OCI-LY1 (cell line): ENCODE results near the gene ECEL1.

Source experiments
- H2AFZ ChIP-seq: fragments of 200-600 bp; sonication (generic), shearing (Covaris generic); 2 replicates; pipeline ENCODE4 v1.6.0; 2014; ENCODE audit warnings: antibody characterized with exemption, mild to moderate bottlenecking, low read length
- H3F3A ChIP-seq: fragments of 200-600 bp; sonication (generic), shearing (Covaris generic); 2 replicates; pipeline ENCODE4 v1.6.0; 2014; ENCODE audit warnings: mild to moderate bottlenecking, antibody characterized with exemption, low read length, moderate library complexity; ENCODE audit not compliant: insufficient read depth
- H3K27ac ChIP-seq: fragments of 200-600 bp; sonication (generic); 2 replicates; pipeline ENCODE4 v1.5.1; 2014; ENCODE audit warnings: low read length, mixed run types, mild to moderate bottlenecking, low read depth; ENCODE audit not compliant: poor library complexity, severe bottlenecking
- H3K27me3 ChIP-seq: fragments of 200-600 bp; sonication (generic); 2 replicates; pipeline ENCODE4 v1.6.0; 2014; ENCODE audit warnings: antibody characterized with exemption, mild to moderate bottlenecking, low read length, moderate library complexity; ENCODE audit not compliant: insufficient read depth
- H3K36me3 ChIP-seq: fragments of 200-600 bp; sonication (generic); 2 replicates; pipeline ENCODE4 v1.6.1; 2014; ENCODE audit warnings: mild to moderate bottlenecking, antibody characterized with exemption, low read length, moderate library complexity, mixed read lengths; ENCODE audit not compliant: insufficient read depth
- H3K4me1 ChIP-seq: fragments of 200-600 bp; sonication (generic); 2 replicates; pipeline ENCODE4 v1.5.1; 2014; ENCODE audit warnings: mild to moderate bottlenecking, low read length, moderate library complexity; ENCODE audit not compliant: insufficient read depth, severe bottlenecking
- H3K4me2 ChIP-seq: fragments of 200-600 bp; sonication (generic), shearing (Covaris generic); 2 replicates; pipeline ENCODE4 v1.6.1; 2014; ENCODE audit warnings: low read length
- H3K4me3 ChIP-seq: fragments of 200-600 bp; sonication (generic); 2 replicates; pipeline ENCODE4 v1.5.1; 2014; ENCODE audit warnings: low read length, low read depth, mild to moderate bottlenecking, mixed read lengths; ENCODE audit not compliant: poor library complexity, severe bottlenecking
- H3K79me2 ChIP-seq: fragments of 200-600 bp; shearing (Covaris generic); 2 replicates; pipeline ENCODE4 v1.6.1; 2016; ENCODE audit warnings: mixed run types, low read length, mixed read lengths; ENCODE audit not compliant: insufficient read depth
- H3K9ac ChIP-seq: fragments of 200-600 bp; sonication (generic), shearing (Covaris generic); 2 replicates; pipeline ENCODE4 v1.6.1; 2014; ENCODE audit warnings: mild to moderate bottlenecking, low read length, mixed read lengths
- H3K9me2 ChIP-seq: fragments of 200-600 bp; sonication (generic), shearing (Covaris generic); 2 replicates; pipeline ENCODE4 v1.6.1; 2014; ENCODE audit warnings: low read depth, mild to moderate bottlenecking, low read length, mixed read lengths
- H3K9me3 ChIP-seq: fragments of 200-600 bp; shearing (Covaris generic); 2 replicates; pipeline ENCODE4 v1.6.1; 2014; ENCODE audit warnings: low read length, mixed read lengths
- H4K20me1 ChIP-seq: fragments of 200-600 bp; sonication (generic), shearing (Covaris generic); 2 replicates; pipeline ENCODE4 v1.6.0; 2016; ENCODE audit warnings: mild to moderate bottlenecking, low read length; ENCODE audit not compliant: insufficient read depth
- EZH2 ChIP-seq: fragments of 200-600 bp; sonication (generic), shearing (Covaris generic); IDR thresholded peaks from 2 replicates; pipeline ENCODE4 v1.8.0; 2017; ENCODE audit warnings: borderline replicate concordance, mixed run types, mild to moderate bottlenecking, antibody characterized with exemption, low read length, moderate library complexity, mixed read lengths
- TF ChIP-seq, protein P1 (sequence below): fragments of 200-600 bp; sonication (generic), shearing (Covaris generic); IDR thresholded peaks from 2 replicates; pipeline ENCODE4 v1.5.1; 2017; ENCODE audit warnings: mild to moderate bottlenecking, antibody characterized with exemption, low read length, moderate library complexity, mixed read lengths

Gene ECEL1

DNA sequence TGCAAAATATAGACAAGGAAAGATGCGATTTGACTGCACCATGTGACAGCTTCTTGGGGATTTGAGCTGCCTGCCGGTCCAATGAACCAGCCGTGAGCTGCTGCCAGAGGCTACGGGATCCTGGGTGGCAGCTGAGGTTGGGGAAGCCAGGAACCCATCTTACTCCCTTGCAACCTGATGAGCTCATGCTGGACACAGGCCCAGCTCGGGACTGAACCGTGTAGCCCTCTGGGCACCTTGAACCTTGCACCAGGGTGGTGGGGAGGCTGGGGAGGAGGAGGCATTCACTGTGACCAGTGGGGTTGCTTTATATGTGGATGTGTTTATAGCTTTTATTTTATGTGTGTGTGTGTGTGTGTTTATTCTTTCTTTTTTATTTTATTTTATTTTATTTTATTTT lies 22.6 kb downstream of the ECEL1 start:
- H3K9ac ChIP-seq, result no peak overlapping the region
- H3K27me3 ChIP-seq, result no peaks in the 10 kb centered on the region
- no peaks in the 10 kb centered on the region for H3K9me3 ChIP-seq
- peaks cover 14% of the 10 kb centered on the region for H3K4me1 ChIP-seq
- H3K4me2 ChIP-seq, result no peak overlapping the region
- no peak overlapping the region for H3K4me3 ChIP-seq
- TF ChIP-seq EZH2, result no peak
- TF ChIP-seq, protein P1, sequence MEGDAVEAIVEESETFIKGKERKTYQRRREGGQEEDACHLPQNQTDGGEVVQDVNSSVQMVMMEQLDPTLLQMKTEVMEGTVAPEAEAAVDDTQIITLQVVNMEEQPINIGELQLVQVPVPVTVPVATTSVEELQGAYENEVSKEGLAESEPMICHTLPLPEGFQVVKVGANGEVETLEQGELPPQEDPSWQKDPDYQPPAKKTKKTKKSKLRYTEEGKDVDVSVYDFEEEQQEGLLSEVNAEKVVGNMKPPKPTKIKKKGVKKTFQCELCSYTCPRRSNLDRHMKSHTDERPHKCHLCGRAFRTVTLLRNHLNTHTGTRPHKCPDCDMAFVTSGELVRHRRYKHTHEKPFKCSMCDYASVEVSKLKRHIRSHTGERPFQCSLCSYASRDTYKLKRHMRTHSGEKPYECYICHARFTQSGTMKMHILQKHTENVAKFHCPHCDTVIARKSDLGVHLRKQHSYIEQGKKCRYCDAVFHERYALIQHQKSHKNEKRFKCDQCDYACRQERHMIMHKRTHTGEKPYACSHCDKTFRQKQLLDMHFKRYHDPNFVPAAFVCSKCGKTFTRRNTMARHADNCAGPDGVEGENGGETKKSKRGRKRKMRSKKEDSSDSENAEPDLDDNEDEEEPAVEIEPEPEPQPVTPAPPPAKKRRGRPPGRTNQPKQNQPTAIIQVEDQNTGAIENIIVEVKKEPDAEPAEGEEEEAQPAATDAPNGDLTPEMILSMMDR, result no peak
- no peak overlapping the region for H3K27ac ChIP-seq
- no peaks in the 10 kb centered on the region for H4K20me1 ChIP-seq
- no peaks in the 10 kb centered on the region for H3K79me2 ChIP-seq
- H3K36me3 ChIP-seq, result no peaks in the 10 kb centered on the region; the same call in 1 of the 2 replicates
- H3K9me2 ChIP-seq, result no peaks in the 10 kb centered on the region
- H2AFZ ChIP-seq, result no peak overlapping the region
- no peaks in the 10 kb centered on the region for H3F3A ChIP-seq

DNA sequence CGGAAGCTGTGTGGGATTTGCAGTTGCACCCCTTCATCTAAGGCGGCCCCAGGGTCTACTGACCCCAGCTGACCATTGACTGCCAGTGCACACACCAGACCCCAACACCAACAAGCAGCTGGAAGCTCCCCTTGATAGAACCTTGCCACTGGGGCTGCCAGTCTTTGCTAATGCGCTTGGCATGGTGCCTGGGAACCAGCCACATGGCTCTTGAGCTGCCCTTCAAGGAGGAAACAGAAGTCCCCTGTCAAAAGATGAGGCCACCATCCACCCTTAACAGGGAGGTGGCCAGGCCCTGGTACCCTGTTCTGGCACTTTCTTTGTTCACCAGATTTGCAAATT lies 23.1 kb downstream of the ECEL1 start:
- no peaks in the 10 kb centered on the region for H4K20me1 ChIP-seq
- H3F3A ChIP-seq, result no peaks in the 10 kb centered on the region
- no peak overlapping the region for H3K27ac ChIP-seq
- TF ChIP-seq, protein P1, result no peak
- TF ChIP-seq EZH2, result no peak
- H3K27me3 ChIP-seq, result no peaks in the 10 kb centered on the region
- no peak overlapping the region for H3K4me2 ChIP-seq
- H3K9me3 ChIP-seq, result no peaks in the 10 kb centered on the region
- H3K9ac ChIP-seq, result no peak overlapping the region
- H3K4me1 ChIP-seq, result peaks cover 14% of the 10 kb centered on the region
- no peaks in the 10 kb centered on the region for H3K79me2 ChIP-seq
- H2AFZ ChIP-seq, result no peak overlapping the region
- H3K9me2 ChIP-seq, result no peaks in the 10 kb centered on the region
- H3K4me3 ChIP-seq, result no peak overlapping the region
- H3K36me3 ChIP-seq, result no peaks in the 10 kb centered on the region; the same call in 1 of the 2 replicates

DNA sequence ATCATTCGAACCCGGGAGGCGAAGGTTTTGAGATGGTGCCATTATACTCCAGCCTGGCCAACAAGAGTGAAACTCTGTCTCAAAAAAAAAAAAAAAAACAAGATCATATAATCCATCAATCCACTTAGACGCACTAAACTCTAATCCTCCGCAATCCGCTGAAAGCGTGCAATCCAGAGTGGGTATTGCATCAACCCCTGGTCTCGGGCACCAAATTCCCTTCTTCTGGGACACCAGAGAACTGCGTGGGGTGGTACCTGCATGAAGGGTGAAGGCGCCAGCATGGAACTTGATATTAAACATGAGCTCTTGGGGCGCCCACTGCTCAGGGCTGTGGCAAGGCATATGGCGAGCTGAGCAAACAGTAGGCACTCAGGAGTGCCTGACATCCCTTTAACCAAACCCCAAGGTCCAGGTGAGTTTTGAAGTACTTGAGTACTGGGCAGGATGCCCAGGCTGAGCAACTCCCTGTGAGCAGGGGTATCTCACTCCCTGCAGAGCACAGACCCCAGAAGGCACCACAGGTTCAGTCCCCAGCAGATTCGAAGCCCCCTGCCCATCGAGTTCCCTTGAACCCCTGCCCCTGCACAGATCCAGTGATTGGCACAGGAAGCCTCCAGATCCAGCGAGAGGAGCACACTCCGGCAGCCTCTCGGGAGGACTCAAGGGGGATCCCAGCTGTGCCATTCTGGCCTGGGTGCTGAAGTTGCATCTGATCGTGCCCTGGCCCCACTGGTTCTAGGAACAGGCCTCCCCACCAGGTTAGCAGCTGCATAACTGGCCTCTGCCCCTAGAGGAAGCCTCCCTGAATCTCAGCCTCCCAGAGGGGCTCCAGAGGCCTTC lies 23.7 kb downstream of the ECEL1 start:
- no peaks in the 10 kb centered on the region for H3K9me2 ChIP-seq
- peaks cover 14% of the 10 kb centered on the region for H3K4me1 ChIP-seq
- no peak overlapping the region for H2AFZ ChIP-seq

More for the DNA sequence above, 23.7 kb downstream of the ECEL1 start:
- Histone ChIP-seq H3K27ac (no peak overlapping the region), H3K36me3 (no peaks in the 10 kb centered on the region; the same call in 1 of the 2 replicates), H3F3A (no peaks in the 10 kb centered on the region), H3K4me3 (no peak overlapping the region), H3K4me2 (no peak overlapping the region), H3K27me3 (no peaks in the 10 kb centered on the region), H3K9me3 (no peaks in the 10 kb centered on the region), H4K20me1 (no peaks in the 10 kb centered on the region), H3K79me2 (no peaks in the 10 kb centered on the region), H3K9ac (no peak overlapping the region)
- no peak for TF ChIP-seq EZH2
- TF ChIP-seq, protein P1, result no peak
